Type B pancreatic cell (in vitro differentiated cells): ENCODE data around the gene REL. TPM values are rescaled to one million over a fixed set of nuclear protein-coding genes. Genes with fewer than 3 reads are reported as not detected.

Experiments used
- DNase-seq: peaks from one replicate; pipeline ENCODE4 v3.0.0; 2021; ENCODE audit warnings: mixed read lengths; ENCODE audit not compliant: unreplicated experiment; ENCODE audit errors: extremely low spot score
- H3K27ac Mint-ChIP-seq: 2 replicates; pipeline ENCODE4 v1.8.0; 2021; ENCODE audit warnings: mild to moderate bottlenecking, mixed read lengths
- H3K27me3 Mint-ChIP-seq: 2 replicates; pipeline ENCODE4 v1.8.0; 2021; ENCODE audit warnings: mixed read lengths
- H3K36me3 Mint-ChIP-seq: 2 replicates; pipeline ENCODE4 v1.8.0; 2021; ENCODE audit warnings: mixed read lengths
- H3K4me1 Mint-ChIP-seq: one replicate; pipeline ENCODE4 v1.8.0; 2021; ENCODE audit warnings: mixed read lengths; ENCODE audit not compliant: unreplicated experiment
- H3K4me3 Mint-ChIP-seq: 2 replicates; pipeline ENCODE4 v1.8.0; 2021; ENCODE audit warnings: mild to moderate bottlenecking, mixed read lengths
- H3K9me3 Mint-ChIP-seq: 2 replicates; pipeline ENCODE4 v1.8.0; 2021; ENCODE audit warnings: mixed read lengths
- CTCF ChIP-seq: fragments of 200-600 bp; sonication (generic); conservative IDR thresholded peaks from 2 replicates; pipeline ENCODE4 v1.5.0; 2021; ENCODE audit warnings: antibody characterized with exemption, mild to moderate bottlenecking
- total RNA-seq: library from RNA; stranded (reverse); gene quantifications from 2 replicates; pipeline ENCODE4 v1.2.1, GENCODE V29; 2021; ENCODE audit warnings: low replicate concordance

REL gene
- total RNA-seq, 1 donor from 2014 or later: 11.3 TPM

GRCh38 chr2:60875520-60875919 lies 5.9 kb upstream of the REL start:
- Mint-ChIP-seq H3K9me3 (no peaks in the 10 kb centered on the region), H3K36me3 (no peaks in the 10 kb centered on the region), H3K27ac (no peak overlapping the region), H3K27me3 (no peaks in the 10 kb centered on the region), H3K4me3 (no peak overlapping the region), H3K4me1 (no peaks in the 10 kb centered on the region)
- no peak for DNase-seq
- no peak for TF ChIP-seq CTCF

GRCh38 chr2:60880643-60881046 lies 729 bp upstream of the REL start:
- DNase-seq: no peak
- Mint-ChIP-seq H3K4me3 (peak overlapping the region; percentile 96), H3K9me3 (no peaks in the 10 kb centered on the region), H3K27ac (peak overlapping the region; percentile 100), H3K4me1 (peaks cover 19% of the 10 kb centered on the region), H3K27me3 (no peaks in the 10 kb centered on the region), H3K36me3 (no peaks in the 10 kb centered on the region)
- peak; percentile 40 for TF ChIP-seq CTCF

- peak overlapping the region; percentile 100 for H3K27ac Mint-ChIP-seq
- no peaks in the 10 kb centered on the region for H3K9me3 Mint-ChIP-seq
- DNase-seq: no peak
- H3K4me3 Mint-ChIP-seq: peak overlapping the region; percentile 97
- H3K27me3 Mint-ChIP-seq: no peaks in the 10 kb centered on the region
- H3K36me3 Mint-ChIP-seq: no peaks in the 10 kb centered on the region
- peaks cover 27% of the 10 kb centered on the region for H3K4me1 Mint-ChIP-seq
- TF ChIP-seq CTCF: no peak
These were observed 1.8 kb downstream of the REL start for GRCh38 chr2:60882971-60883753.

- TF ChIP-seq CTCF: no peak
These were observed 2.5 kb downstream of the REL start for GRCh38 chr2:60883896-60884295.

GRCh38 chr2:60884800-60885199 lies 3.4 kb downstream of the REL start:
- Mint-ChIP-seq H3K4me1 (peaks cover 27% of the 10 kb centered on the region), H3K36me3 (peaks cover 4% of the 10 kb centered on the region), H3K27me3 (no peaks in the 10 kb centered on the region), H3K27ac (no peak overlapping the region), H3K4me3 (peak overlapping the region; percentile 9), H3K9me3 (no peaks in the 10 kb centered on the region)
- no peak for TF ChIP-seq CTCF
- no peak for DNase-seq

More at GRCh38 chr2:60883896-60884295, 2.5 kb downstream of the REL start:
- DNase-seq: no peak
- Mint-ChIP-seq H3K36me3 (peaks cover under 1% of the 10 kb centered on the region), H3K27me3 (no peaks in the 10 kb centered on the region), H3K4me1 (peaks cover 27% of the 10 kb centered on the region), H3K4me3 (peak overlapping the region; percentile 97), H3K27ac (no peak overlapping the region), H3K9me3 (no peaks in the 10 kb centered on the region)
